ENCODE data around the gene JARID2.

- TF ChIP-seq CTCF (IDR thresholded peaks at IDR 0.05; ENCODE audit: poor library complexity, severe bottlenecking) (no peak), EZH2 (IDR thresholded peaks at IDR 0.05; ENCODE audit: borderline replicate concordance, insufficient read depth, low read length, poor library complexity, severe bottlenecking) (no peak), REST (IDR thresholded peaks at IDR 0.05; ENCODE audit: borderline replicate concordance) (no peak), SMC3 (conservative IDR thresholded peaks at IDR 0.05; ENCODE audit: poor library complexity) (no peak), POLR2AphosphoS5 (IDR thresholded peaks at IDR 0.05) (no peak), MXI1 (conservative IDR thresholded peaks at IDR 0.05; ENCODE audit: poor library complexity, severe bottlenecking) (no peak), RAD21 (conservative IDR thresholded peaks at IDR 0.05) (no peak), TAF1 (IDR thresholded peaks at IDR 0.05; ENCODE audit: low read depth) (no peak)
Observed at GRCh38 chr6:15453622-15454021, 207.8 kb downstream of the JARID2 start.
